GM11168 (cell line): ENCODE data around the gene DYNC1I1.

Experiments used
- in situ Hi-C: fragments of 300-500 bp; cut with MboI; formaldehyde crosslinking; loops from one replicate; pipeline ENCODE4 v1.12.0; 2022; ENCODE audit warnings: low sequenced_read_pairs; ENCODE audit not compliant: unreplicated experiment

The DYNC1I1 gene

GRCh38 chr7:96111405-96111804 lies 339.1 kb downstream of the DYNC1I1 start:
- in situ Hi-C loops: no loop called here

GRCh38 chr7:96114190-96114589 lies 341.8 kb downstream of the DYNC1I1 start:
- in situ Hi-C loops: no loop called here

- in situ Hi-C loops: no loop called here
Measured at GRCh38 chr7:96116173-96116572, 343.8 kb downstream of the DYNC1I1 start.

- in situ Hi-C loops: no loop called here
Measured at GRCh38 chr7:96118449-96119001, 346.2 kb downstream of the DYNC1I1 start.

GRCh38 chr7:96120445-96121225 lies 348.3 kb downstream of the DYNC1I1 start:
- in situ Hi-C loops: no loop called here

GRCh38 chr7:96121752-96122151 lies 349.4 kb downstream of the DYNC1I1 start:
- in situ Hi-C loops: no loop called here

GRCh38 chr7:96122746-96123145 lies 350.4 kb downstream of the DYNC1I1 start:
- in situ Hi-C loops: no loop called here

- in situ Hi-C loops: no loop called here
Measured at GRCh38 chr7:96126382-96126781, 354.0 kb downstream of the DYNC1I1 start.

GRCh38 chr7:96127746-96128145 lies 355.4 kb downstream of the DYNC1I1 start:
- in situ Hi-C loops: no loop called here

- in situ Hi-C loops: no loop called here
Measured at GRCh38 chr7:96131525-96131924, 359.2 kb downstream of the DYNC1I1 start.

GRCh38 chr7:96135241-96135640 lies 362.9 kb downstream of the DYNC1I1 start:
- in situ Hi-C loops: no loop called here

- in situ Hi-C loops: no loop called here
Measured at GRCh38 chr7:96136600-96137239, 364.4 kb downstream of the DYNC1I1 start.

GRCh38 chr7:96143495-96144259 lies 371.3 kb downstream of the DYNC1I1 start:
- in situ Hi-C loops: no loop called here

GRCh38 chr7:96144260-96144526 lies 371.8 kb downstream of the DYNC1I1 start:
- in situ Hi-C loops: no loop called here
